Nephron (organoid): ENCODE data around the gene KLHL24.

Experiments
- H3K27ac Mint-ChIP-seq, 3 experiments: 2 replicates each; pipeline ENCODE4 v1.8.0; 2020; ENCODE audit warnings: mixed read lengths in 3 of 3, mild to moderate bottlenecking in 2 of 3, moderate library complexity in 1 of 3
- H3K27me3 Mint-ChIP-seq: 2 replicates; pipeline ENCODE4 v1.8.0; 2021; ENCODE audit warnings: low read depth, mild to moderate bottlenecking, moderate library complexity, mixed read lengths
- H3K36me3 Mint-ChIP-seq: 2 replicates; pipeline ENCODE4 v1.8.0; 2020; ENCODE audit warnings: low read depth, mixed read lengths
- H3K4me1 Mint-ChIP-seq: 2 replicates; pipeline ENCODE4 v1.8.0; 2020; ENCODE audit warnings: mixed read lengths
- H3K4me3 Mint-ChIP-seq, 3 experiments: 2 replicates each; pipeline ENCODE4 v1.8.0; 2020; ENCODE audit warnings: mild to moderate bottlenecking in 3 of 3, mixed read lengths in 3 of 3, moderate library complexity in 2 of 3
- H3K9me3 Mint-ChIP-seq: 2 replicates; pipeline ENCODE4 v1.8.0; 2020; ENCODE audit warnings: mixed read lengths
- TF ChIP-seq, protein P1 (sequence below), 3 experiments: fragments of 200-600 bp; sonication (generic); IDR thresholded peaks; one replicate each; pipeline ENCODE4 v1.5.0; 2021; ENCODE audit warnings: antibody characterized with exemption in 3 of 3; ENCODE audit not compliant: unreplicated experiment in 3 of 3

The KLHL24 gene, protein sequence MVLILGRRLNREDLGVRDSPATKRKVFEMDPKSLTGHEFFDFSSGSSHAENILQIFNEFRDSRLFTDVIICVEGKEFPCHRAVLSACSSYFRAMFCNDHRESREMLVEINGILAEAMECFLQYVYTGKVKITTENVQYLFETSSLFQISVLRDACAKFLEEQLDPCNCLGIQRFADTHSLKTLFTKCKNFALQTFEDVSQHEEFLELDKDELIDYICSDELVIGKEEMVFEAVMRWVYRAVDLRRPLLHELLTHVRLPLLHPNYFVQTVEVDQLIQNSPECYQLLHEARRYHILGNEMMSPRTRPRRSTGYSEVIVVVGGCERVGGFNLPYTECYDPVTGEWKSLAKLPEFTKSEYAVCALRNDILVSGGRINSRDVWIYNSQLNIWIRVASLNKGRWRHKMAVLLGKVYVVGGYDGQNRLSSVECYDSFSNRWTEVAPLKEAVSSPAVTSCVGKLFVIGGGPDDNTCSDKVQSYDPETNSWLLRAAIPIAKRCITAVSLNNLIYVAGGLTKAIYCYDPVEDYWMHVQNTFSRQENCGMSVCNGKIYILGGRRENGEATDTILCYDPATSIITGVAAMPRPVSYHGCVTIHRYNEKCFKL

DNA sequence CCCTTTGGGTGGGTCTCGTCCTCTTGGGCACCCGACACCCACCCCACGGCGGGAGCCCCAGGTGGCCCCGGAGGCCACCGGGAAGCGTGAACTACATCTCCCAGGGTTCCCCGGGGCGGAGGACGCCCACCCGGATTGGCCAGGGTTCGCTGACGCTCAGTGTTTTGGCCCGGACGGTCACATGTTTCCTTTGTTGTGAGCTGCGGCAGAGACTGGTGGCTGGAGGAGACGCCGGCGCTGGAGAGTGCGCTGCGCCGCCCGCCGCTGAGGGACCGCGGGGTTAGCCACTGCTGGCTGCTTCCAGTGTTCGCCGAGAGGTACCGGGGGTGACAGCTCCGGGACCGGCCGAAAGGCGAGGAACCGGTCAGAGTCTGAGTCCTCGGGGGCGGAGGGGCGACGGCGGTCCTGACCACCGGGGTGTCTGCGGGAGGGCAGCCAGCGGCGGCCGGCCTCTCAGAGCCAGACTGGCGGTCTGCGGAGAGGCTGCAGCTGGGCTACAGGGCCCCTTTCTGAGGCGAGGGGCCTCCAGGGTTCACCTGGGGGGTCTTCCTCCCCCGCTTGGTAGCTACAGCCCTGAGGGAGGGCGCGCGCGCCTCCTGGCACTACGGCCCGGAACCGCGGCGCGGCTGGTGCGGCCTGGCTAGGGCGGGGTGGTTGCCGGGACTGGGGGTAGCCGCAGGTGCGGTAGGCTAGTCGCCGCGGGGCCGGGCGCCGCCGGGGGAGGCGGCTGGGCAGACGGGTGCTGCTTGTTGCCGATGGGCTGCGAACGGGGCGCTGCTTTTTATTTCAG lies at the start of gene KLHL24:
Gene KLHL24 (plus strand): TSS at position 193 of the 790 bp plus-strand sequence. CDS start 14,734 bp downstream, outside the sequence.
- H3K27ac Mint-ChIP-seq = peak within 1 kb of the TSS; percentile 87 to 96 (median 95)
- TF ChIP-seq, protein P1, sequence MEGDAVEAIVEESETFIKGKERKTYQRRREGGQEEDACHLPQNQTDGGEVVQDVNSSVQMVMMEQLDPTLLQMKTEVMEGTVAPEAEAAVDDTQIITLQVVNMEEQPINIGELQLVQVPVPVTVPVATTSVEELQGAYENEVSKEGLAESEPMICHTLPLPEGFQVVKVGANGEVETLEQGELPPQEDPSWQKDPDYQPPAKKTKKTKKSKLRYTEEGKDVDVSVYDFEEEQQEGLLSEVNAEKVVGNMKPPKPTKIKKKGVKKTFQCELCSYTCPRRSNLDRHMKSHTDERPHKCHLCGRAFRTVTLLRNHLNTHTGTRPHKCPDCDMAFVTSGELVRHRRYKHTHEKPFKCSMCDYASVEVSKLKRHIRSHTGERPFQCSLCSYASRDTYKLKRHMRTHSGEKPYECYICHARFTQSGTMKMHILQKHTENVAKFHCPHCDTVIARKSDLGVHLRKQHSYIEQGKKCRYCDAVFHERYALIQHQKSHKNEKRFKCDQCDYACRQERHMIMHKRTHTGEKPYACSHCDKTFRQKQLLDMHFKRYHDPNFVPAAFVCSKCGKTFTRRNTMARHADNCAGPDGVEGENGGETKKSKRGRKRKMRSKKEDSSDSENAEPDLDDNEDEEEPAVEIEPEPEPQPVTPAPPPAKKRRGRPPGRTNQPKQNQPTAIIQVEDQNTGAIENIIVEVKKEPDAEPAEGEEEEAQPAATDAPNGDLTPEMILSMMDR (IDR thresholded peaks at IDR 0.05; ENCODE audit: unreplicated experiment in 3 of 3) = no peak
- H3K4me3 Mint-ChIP-seq = peak within 1 kb of the TSS; percentile 96 to 99 (median 99)
- H3K36me3 Mint-ChIP-seq = no peaks in the 10 kb centered on the region
- no peaks in the 10 kb centered on the region for H3K9me3 Mint-ChIP-seq
- H3K4me1 Mint-ChIP-seq = peaks cover 17% of the 10 kb centered on the region
- H3K27me3 Mint-ChIP-seq = no peaks in the 10 kb centered on the region

DNA sequence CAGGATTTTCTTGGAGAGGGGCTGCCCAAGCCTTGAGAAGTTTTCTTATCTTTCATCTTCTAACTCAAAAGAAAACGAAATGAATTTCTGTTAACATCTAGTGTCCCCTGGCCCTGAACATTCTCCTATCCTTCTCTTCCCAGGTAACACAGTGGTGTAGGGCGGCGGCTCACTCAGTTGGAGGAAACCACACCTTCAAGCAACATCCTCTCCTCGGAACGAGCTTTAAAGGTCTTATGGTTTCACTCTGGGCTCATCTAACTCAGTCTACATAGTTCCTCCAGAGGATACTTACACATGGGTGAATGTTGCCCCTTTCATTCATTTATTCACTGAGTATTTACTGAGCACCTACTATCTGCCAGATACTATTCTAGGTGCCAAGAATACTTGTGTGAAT lies 48.9 kb upstream of the KLHL24 start:
- Mint-ChIP-seq H3K4me1 (peaks cover 42% of the 10 kb centered on the region), H3K9me3 (no peaks in the 10 kb centered on the region), H3K36me3 (no peaks in the 10 kb centered on the region), H3K27me3 (no peaks in the 10 kb centered on the region), H3K27ac (no peak overlapping the region), H3K4me3 (no peak overlapping the region)
- TF ChIP-seq, protein P1 (IDR thresholded peaks at IDR 0.05; ENCODE audit: unreplicated experiment in 3 of 3) = no peak

DNA sequence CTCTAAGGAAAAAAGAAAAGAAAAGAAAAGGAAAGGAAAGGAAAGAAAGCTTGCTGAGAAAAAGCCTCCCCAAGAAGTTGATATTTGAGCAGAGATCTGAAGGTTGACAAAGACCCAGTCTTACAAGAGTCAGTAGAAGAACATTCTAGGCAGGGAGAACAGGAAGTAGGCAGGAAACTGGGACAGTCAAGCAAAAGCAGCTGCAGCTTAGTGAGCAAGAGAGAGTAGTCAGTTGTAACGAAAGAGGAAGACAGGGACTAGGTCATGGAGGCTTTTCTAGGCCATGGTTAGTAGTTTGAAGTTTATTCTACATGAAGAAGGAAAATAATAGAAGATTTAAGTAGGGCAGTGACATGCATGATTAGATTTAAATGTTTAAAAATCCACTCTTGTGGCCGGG lies 48.1 kb upstream of the KLHL24 start:
- Mint-ChIP-seq H3K27me3 (no peaks in the 10 kb centered on the region), H3K27ac (no peak overlapping the region), H3K4me1 (peaks cover 37% of the 10 kb centered on the region), H3K36me3 (no peaks in the 10 kb centered on the region), H3K4me3 (no peak overlapping the region), H3K9me3 (no peaks in the 10 kb centered on the region)
- TF ChIP-seq, protein P1 (IDR thresholded peaks at IDR 0.05; ENCODE audit: unreplicated experiment in 3 of 3) = no peak

DNA sequence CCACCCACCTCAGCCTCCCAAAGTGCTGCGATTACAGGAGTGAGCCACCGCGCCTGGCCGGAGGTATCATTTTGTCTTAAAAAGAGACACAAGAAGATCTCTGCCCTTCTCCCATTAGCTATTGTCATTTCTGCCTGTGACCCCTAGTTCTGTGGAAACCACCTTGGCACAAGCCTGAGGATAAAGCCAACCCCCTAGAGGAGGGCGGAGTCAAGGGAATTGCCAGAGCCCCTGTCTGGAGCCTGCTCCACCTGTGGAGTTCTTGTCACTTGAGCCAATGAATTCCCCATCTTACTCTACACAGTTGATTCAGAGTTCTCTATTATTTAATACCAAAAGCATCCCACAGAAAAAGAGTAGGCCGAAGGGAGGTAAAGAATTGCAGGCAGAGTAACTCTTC lies 45.0 kb upstream of the KLHL24 start:
- no peak overlapping the region for H3K4me3 Mint-ChIP-seq
- peaks cover 4% of the 10 kb centered on the region for H3K9me3 Mint-ChIP-seq
- no peaks in the 10 kb centered on the region for H3K36me3 Mint-ChIP-seq

DNA sequence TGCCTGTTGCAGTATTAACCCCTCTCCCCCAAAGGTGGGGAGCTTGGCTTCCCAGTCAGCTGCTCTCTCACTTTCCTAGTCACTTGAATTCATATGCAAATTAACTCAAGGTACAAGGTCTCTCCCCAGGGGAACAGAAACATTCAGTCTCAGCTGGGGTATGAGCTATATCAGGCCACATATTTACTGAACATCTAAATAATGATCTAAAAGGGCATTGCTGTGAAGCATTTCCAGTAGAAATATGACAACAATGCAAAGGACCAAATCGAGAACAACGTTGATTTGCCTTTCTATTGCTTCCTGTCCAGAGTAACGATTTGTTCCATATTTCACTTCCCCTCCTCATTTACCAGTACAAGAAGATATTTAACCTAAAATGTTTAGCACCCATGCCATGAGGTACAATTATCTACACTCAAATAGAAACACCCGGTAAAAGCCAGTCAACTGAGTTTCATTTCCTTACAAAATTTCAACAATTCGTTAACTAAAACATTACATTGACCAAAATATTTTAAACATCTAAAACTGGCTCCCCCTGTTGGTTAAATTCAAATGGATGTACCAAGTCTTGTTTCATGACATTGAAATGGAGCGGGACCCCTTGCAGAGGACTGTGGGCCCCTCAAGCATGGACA lies 43.4 kb upstream of the KLHL24 start:
- no peaks in the 10 kb centered on the region for H3K36me3 Mint-ChIP-seq
- H3K27ac Mint-ChIP-seq = no peak overlapping the region
- TF ChIP-seq, protein P1 (IDR thresholded peaks at IDR 0.05; ENCODE audit: unreplicated experiment in 3 of 3) = no peak
- H3K9me3 Mint-ChIP-seq = peaks cover 16% of the 10 kb centered on the region
- H3K4me3 Mint-ChIP-seq = no peak overlapping the region
- no peaks in the 10 kb centered on the region for H3K27me3 Mint-ChIP-seq
- H3K4me1 Mint-ChIP-seq = no peaks in the 10 kb centered on the region

More for the DNA sequence above, 45.0 kb upstream of the KLHL24 start:
- H3K27me3 Mint-ChIP-seq = no peaks in the 10 kb centered on the region
- no peak overlapping the region for H3K27ac Mint-ChIP-seq
- peaks cover 6% of the 10 kb centered on the region for H3K4me1 Mint-ChIP-seq
- TF ChIP-seq, protein P1 (IDR thresholded peaks at IDR 0.05; ENCODE audit: unreplicated experiment in 3 of 3) = no peak
